HCT116 (cell line): Measurements from ENCODE around the gene TCFL5. TPM values are rescaled to one million over a fixed set of nuclear protein-coding genes. Genes with fewer than 3 reads are reported as not detected.

Experiments
- ATAC-seq: fragments of 200-7000 bp; cut with Tn5 transposase; 2 replicates; pipeline ENCODE4 v1.9.1; 2020; ENCODE audit warnings: mild to moderate bottlenecking, moderate library complexity
- BruUV-seq: library from RNA; stranded (reverse); fragments of 400-500 nt; replicated peaks from 2 replicates; lab custom pipeline; 2021; lab: Mats Ljungman, UMichigan
- CTCF ChIA-PET: fragments of 300-600 bp; sonication (Branson Sonifier 250); formaldehyde crosslinking; loops from one replicate; lab custom pipeline; 2021; ENCODE audit warnings: antibody characterized with exemption; lab: Charles Lee
- POLR2A ChIA-PET: fragments of 300-600, 350-600 bp; sonication (Branson Sonifier 250); formaldehyde crosslinking; loops from one replicate; lab custom pipeline; 2021; ENCODE audit warnings: antibody characterized with exemption; lab: Charles Lee
- RAD21 ChIA-PET, 2 experiments: fragments of 300-600 bp; sonication (Branson Sonifier 250); formaldehyde crosslinking; loops; one replicate each; lab custom pipeline; 2023; ENCODE audit warnings: low total read pairs in 2 of 2; ENCODE audit not compliant: uncharacterized antibody in 2 of 2, unreplicated experiment in 2 of 2, low non-redundant PET in 1 of 2; lab: Charles Lee
- DNase-seq: peaks from one replicate; pipeline ENCODE4 v3.0.0-alpha.2; 2010; ENCODE audit warnings: low read depth, low spot score
- H2AFZ ChIP-seq: fragments of 200-600 bp; shearing (Covaris generic), sonication (generic); 2 replicates; pipeline ENCODE4 v1.6.1; 2017; ENCODE audit warnings: low read depth, mixed run types, mixed read lengths, antibody characterized with exemption, low read length; ENCODE audit not compliant: poor library complexity, severe bottlenecking
- H3K27ac ChIP-seq: 2 replicates; pipeline ENCODE4 v1.5.1; 2012; ENCODE audit warnings: low read depth, low read length
- H3K27me3 ChIP-seq: fragments of 200-600 bp; sonication (generic); 2 replicates; pipeline ENCODE4 v1.6.1; 2016; ENCODE audit warnings: mixed run types, low read length, mixed read lengths; ENCODE audit not compliant: insufficient read depth
- H3K36me3 ChIP-seq, 2 experiments: fragments of 200-500 bp in 1 of 2; fragments of 200-600 bp in 1 of 2; sonication (Bioruptor generic) in 1 of 2; sonication (generic) in 1 of 2; 2 replicates each; pipeline versions ENCODE4 v1.5.1 to v1.6.1; 2014 to 2016; ENCODE audit warnings: low read length in 2 of 2, inconsistent platforms in 1 of 2, mixed read lengths in 1 of 2, mixed run types in 1 of 2; ENCODE audit not compliant: insufficient read depth in 2 of 2, control insufficient read depth in 1 of 2
- H3K4me1 ChIP-seq, 2 experiments: fragments of 200-600 bp in 1 of 2; sonication (generic) in 1 of 2; 2 replicates each; pipeline versions ENCODE4 v1.5.1 to v1.6.1; 2012 to 2017; ENCODE audit warnings: low read length in 2 of 2, inconsistent platforms in 1 of 2, mild to moderate bottlenecking in 1 of 2, mixed read lengths in 1 of 2, mixed run types in 1 of 2, moderate library complexity in 1 of 2; ENCODE audit not compliant: insufficient read depth in 2 of 2, control insufficient read depth in 1 of 2
- H3K4me2 ChIP-seq: fragments of 200-600 bp; sonication (generic); 2 replicates; pipeline ENCODE4 v1.6.1; 2017; ENCODE audit warnings: mixed run types, low read length, mixed read lengths
- H3K4me3 ChIP-seq, 2 experiments: fragments of 200-600 bp in 1 of 2; sonication (generic) in 1 of 2; replicated peaks in 1 of 2; 2 replicates each; pipeline ENCODE4 v1.5.1; 2011 to 2016; ENCODE audit warnings: low read length in 2 of 2, control low read depth in 1 of 2, low read depth in 1 of 2, mild to moderate bottlenecking in 1 of 2, mixed read lengths in 1 of 2, mixed run types in 1 of 2
- H3K79me2 ChIP-seq: fragments of 200-600 bp; sonication (generic); 2 replicates; pipeline ENCODE4 v1.6.1; 2017; ENCODE audit warnings: mild to moderate bottlenecking, mixed run types, low read length, moderate library complexity, mixed read lengths; ENCODE audit not compliant: insufficient read depth
- H3K9ac ChIP-seq: fragments of 200-600 bp; sonication (generic); 2 replicates; pipeline ENCODE4 v1.6.1; 2016; ENCODE audit warnings: low read length, mixed read lengths
- H3K9me2 ChIP-seq: fragments of 200-600 bp; sonication (generic), shearing (Covaris generic); 2 replicates; pipeline ENCODE4 v1.6.1; 2017; ENCODE audit warnings: mixed run types, mild to moderate bottlenecking, moderate library complexity; ENCODE audit not compliant: insufficient read depth
- H3K9me3 ChIP-seq, 2 experiments: fragments of 200-500 bp in 1 of 2; fragments of 200-600 bp in 1 of 2; sonication (Bioruptor generic) in 1 of 2; sonication (generic) in 1 of 2; 2 replicates each; pipeline ENCODE4 v1.6.1; 2014 to 2017; ENCODE audit warnings: low read length in 2 of 2, mixed read lengths in 2 of 2, inconsistent platforms in 1 of 2, low read depth in 1 of 2, mild to moderate bottlenecking in 1 of 2, mixed run types in 1 of 2, moderate library complexity in 1 of 2; ENCODE audit not compliant: control insufficient read depth in 1 of 2, insufficient read depth in 1 of 2
- H4K20me1 ChIP-seq: fragments of 200-600 bp; sonication (generic), shearing (Covaris generic); 2 replicates; pipeline ENCODE4 v1.6.1; 2017; ENCODE audit warnings: mixed run types, mild to moderate bottlenecking, moderate library complexity; ENCODE audit not compliant: insufficient read depth
- ATF3 ChIP-seq: IDR thresholded peaks from 2 replicates; pipeline ENCODE4 v1.6.1; 2012
- CTCF ChIP-seq, 3 experiments: fragments of 200-600 bp in 1 of 3; sonication (generic) in 1 of 3; IDR thresholded peaks in 2 of 3; conservative IDR thresholded peaks in 1 of 3; 2 replicates each; pipeline ENCODE4 v1.5.1; 2012 to 2017; ENCODE audit warnings: low read depth in 2 of 3, low read length in 2 of 3, antibody characterized with exemption in 1 of 3, borderline replicate concordance in 1 of 3, control low read depth in 1 of 3, mild to moderate bottlenecking in 1 of 3, mixed read lengths in 1 of 3, mixed run types in 1 of 3, moderate library complexity in 1 of 3; ENCODE audit not compliant: insufficient read depth in 1 of 3
- JUND ChIP-seq: IDR thresholded peaks from 2 replicates; pipeline ENCODE4 v1.6.1; 2012
- POLR2AphosphoS5 ChIP-seq: IDR thresholded peaks from 2 replicates; pipeline ENCODE4 v1.6.1; 2011; ENCODE audit warnings: mild to moderate bottlenecking, low read depth, low read length, moderate library complexity
- RAD21 ChIP-seq: IDR thresholded peaks from 2 replicates; pipeline ENCODE4 v1.6.1; 2012; ENCODE audit warnings: low read depth, mild to moderate bottlenecking
- ZBTB33 ChIP-seq: IDR thresholded peaks from 2 replicates; pipeline ENCODE4 v1.6.1; 2011; ENCODE audit warnings: mild to moderate bottlenecking, low read length, moderate library complexity; ENCODE audit not compliant: insufficient replicate concordance; ENCODE audit errors: extremely low read depth
- intact Hi-C: fragments of 100-400 bp; cut with micrococcal nuclease; formaldehyde crosslinking; loops from 2 replicates; pipeline ENCODE4 v1.10.0; 2022
- total RNA-seq: library from RNA; stranded (reverse); gene quantifications from one replicate; pipeline ENCODE4 v1.2.1, GENCODE V29; 2021; ENCODE audit not compliant: unreplicated experiment

TCFL5 gene
- total RNA-seq, 1 experiment from 2014 or later: 20.4 TPM

GRCh38 chr20:62900052-62900691 is 38.5 kb upstream of the TCFL5 start:
- Histone ChIP-seq H3K9ac (no peak overlapping the region), H3K4me3 (no peak overlapping the region), H3K4me1 (peaks cover 5 to 19% of the 10 kb centered on the region in 2 experiments; a peak in 3 of 4 replicates), H3K9me2 (no peaks in the 10 kb centered on the region), H4K20me1 (no peaks in the 10 kb centered on the region; the same call in 1 of the 2 replicates), H3K79me2 (0 out of 2 replicates have a peak, but pooled peaks cover 9% of the 10 kb centered on the region), H3K27me3 (no peaks in the 10 kb centered on the region), H3K27ac (peak overlapping the region; percentile 44), H2AFZ (no peak overlapping the region), H3K9me3 (no peaks in the 10 kb centered on the region), H3K4me2 (peak overlapping the region; percentile 34; the same call in 1 of the 2 replicates), H3K36me3 (peaks cover 36 to 44% of the 10 kb centered on the region in 2 experiments)
- CTCF ChIA-PET: interaction anchor here (1.5 kb wide), 1 partner anchor 25 kb away, joined by 5 read pairs; no protein-coding TSS in a partner anchor
- POLR2A ChIA-PET: no interaction called here
- ATAC-seq (peak; percentile 94), DNase-seq (peak; percentile 23)
- TF ChIP-seq POLR2AphosphoS5 (peak; percentile 52; the same call in 1 of the 2 replicates), ATF3 (no peak), JUND (no peak), RAD21 (peak; percentile 67), ZBTB33 (no peak), CTCF (IDR thresholded peaks at IDR 0.05 in 2 of 3, conservative IDR thresholded peaks at IDR 0.05 in 1 of 3; ENCODE audit: borderline replicate concordance in 1 of 3, insufficient read depth in 1 of 3, low read depth in 2 of 3, low read length in 2 of 3) (peak; percentile 68 to 84 (median 77))
- BruUV-seq: no TSS peak
- intact Hi-C loops: loop anchor here (1.0 kb wide), 1 partner anchor 109 kb away; no protein-coding TSS in a partner anchor
- RAD21 ChIA-PET: no interaction called here
